HepG2 (cell line): ENCODE measurements around the gene BRINP1. TPM values are rescaled to one million over a fixed set of nuclear protein-coding genes. Genes with fewer than 3 reads are reported as not detected.

Experiments
- ATAC-seq: fragments of 200-7000 bp; cut with Tn5 transposase; 3 replicates; pipeline ENCODE4 v1.9.1; 2020; ENCODE audit warnings: mild to moderate bottlenecking, moderate library complexity
- BruUV-seq: library from RNA; stranded (reverse); fragments of 400-500 nt; replicated peaks from 2 replicates; lab custom pipeline; 2021; lab: Mats Ljungman, UMichigan
- CTCF ChIA-PET: fragments of 300-600 bp; formaldehyde crosslinking; extraction: SDS; loops from one replicate; lab custom pipeline; 2021; ENCODE audit warnings: low total read pairs, inconsistent platforms, low intra/inter-chr PET ratio; lab: Yijun Ruan, JAX
- POLR2A ChIA-PET: fragments of 350-600 bp; sonication (Branson Sonifier 250); formaldehyde crosslinking; loops from one replicate; lab custom pipeline; 2020; ENCODE audit warnings: antibody characterized with exemption, inconsistent platforms; lab: Yijun Ruan, JAX
- DNase-seq: peaks from one replicate; pipeline ENCODE4 v3.0.0-alpha.2; 2015; ENCODE audit warnings: low spot score
- FAIRE-seq: peaks from 3 replicates; lab custom pipeline; 2011; peaks lifted over from hg19 to GRCh38; lab: Jason Lieb, UNC
- H2AFZ ChIP-seq: one replicate; pipeline ENCODE4 v1.6.1; 2011; ENCODE audit warnings: low read length, inconsistent platforms
- H3K27ac ChIP-seq: fragments of 300-600 bp; 3 replicates; pipeline ENCODE4 v1.8.0; 2011; ENCODE audit warnings: mixed run types, mild to moderate bottlenecking, mixed read lengths, low read length, inconsistent platforms; ENCODE audit not compliant: insufficient read depth; ENCODE audit errors: extremely low read length
- H3K27me3 ChIP-seq, 2 experiments: fragments of 200-600 bp in 1 of 2; 2 replicates in 1 of 2; 3 replicates in 1 of 2; pipeline versions ENCODE4 v1.6.0 to v1.8.0; 2011; ENCODE audit warnings: low read length in 2 of 2, mild to moderate bottlenecking in 2 of 2, moderate library complexity in 2 of 2, inconsistent platforms in 1 of 2; ENCODE audit not compliant: insufficient read depth in 2 of 2, control insufficient read depth in 1 of 2
- H3K36me3 ChIP-seq, 2 experiments: fragments of 200-600 bp in 1 of 2; replicated peaks in 1 of 2; 2 replicates in 1 of 2; 3 replicates in 1 of 2; pipeline versions ENCODE4 v1.5.1 to v1.8.0; 2011; ENCODE audit warnings: low read length in 2 of 2, inconsistent platforms in 1 of 2; ENCODE audit not compliant: insufficient read depth in 2 of 2, control insufficient read depth in 1 of 2
- H3K4me1 ChIP-seq: 2 replicates; pipeline ENCODE4 v1.5.1; 2012; ENCODE audit warnings: low read length, inconsistent platforms; ENCODE audit not compliant: insufficient read depth
- H3K4me2 ChIP-seq: 2 replicates; pipeline ENCODE4 v1.6.0; 2011; ENCODE audit warnings: low read depth, low read length, inconsistent platforms
- H3K4me3 ChIP-seq, 3 experiments: fragments of 200-600 bp in 1 of 3; sonication (generic), shearing (Covaris generic) in 1 of 3; replicated peaks in 1 of 3; 2 replicates each; pipeline ENCODE4 v1.5.1; 2011 to 2016; ENCODE audit warnings: low read length in 3 of 3, inconsistent platforms in 2 of 3, low read depth in 2 of 3, mild to moderate bottlenecking in 2 of 3, control low read depth in 1 of 3, mixed read lengths in 1 of 3; ENCODE audit not compliant: insufficient read depth in 1 of 3
- H3K79me2 ChIP-seq: one replicate; pipeline ENCODE4 v1.6.1; 2011; ENCODE audit warnings: low read length, inconsistent platforms; ENCODE audit not compliant: insufficient read depth
- H3K9ac ChIP-seq: 2 replicates; pipeline ENCODE4 v1.6.0; 2011; ENCODE audit warnings: mild to moderate bottlenecking, low read depth, low read length, inconsistent platforms; ENCODE audit not compliant: insufficient read depth
- H3K9me3 ChIP-seq: 2 replicates; pipeline ENCODE4 v1.5.1; 2012; ENCODE audit warnings: mild to moderate bottlenecking, low read length
- H4K20me1 ChIP-seq: 2 replicates; pipeline ENCODE4 v1.6.0; 2011; ENCODE audit warnings: inconsistent platforms, mild to moderate bottlenecking, low read length, moderate library complexity; ENCODE audit not compliant: insufficient read depth
- DBP ChIP-seq: sonication (generic); formaldehyde crosslinking; IDR thresholded peaks from 2 replicates; pipeline ENCODE4 v1.4.0; 2020; ENCODE audit warnings: missing genetic modification reagents; ENCODE audit errors: not compliant biosample characterization
- KDM5B ChIP-seq: sonication (generic); formaldehyde crosslinking; IDR thresholded peaks from 2 replicates; pipeline ENCODE4 v1.4.0; 2020; ENCODE audit warnings: missing genetic modification reagents, mild to moderate bottlenecking, borderline replicate concordance
- SP140L ChIP-seq: sonication (generic); formaldehyde crosslinking; IDR thresholded peaks from 2 replicates; pipeline ENCODE4 v1.4.0; 2020; ENCODE audit warnings: missing genetic modification reagents, borderline replicate concordance
- TEAD3 ChIP-seq: optimal IDR thresholded peaks from 2 replicates; pipeline ENCODE3; 2016; ENCODE audit warnings: borderline replicate concordance
- TFDP2 ChIP-seq: sonication (generic); formaldehyde crosslinking; IDR thresholded peaks from 2 replicates; pipeline ENCODE4 v1.4.0; 2020; ENCODE audit warnings: missing genetic modification reagents
- ZBTB21 ChIP-seq: sonication (generic); formaldehyde crosslinking; IDR thresholded peaks from 2 replicates; pipeline ENCODE4 v1.4.0; 2020; ENCODE audit warnings: missing genetic modification reagents
- ZNF142 ChIP-seq: sonication (generic); formaldehyde crosslinking; IDR thresholded peaks from 2 replicates; pipeline ENCODE4 v1.4.0; 2020; ENCODE audit warnings: missing genetic modification reagents
- ZNF274 ChIP-seq: sonication (generic); formaldehyde crosslinking; IDR thresholded peaks from 2 replicates; pipeline ENCODE4 v1.5.1; 2020; ENCODE audit warnings: mild to moderate bottlenecking, missing genetic modification reagents
- ZNF451 ChIP-seq: sonication (generic); formaldehyde crosslinking; IDR thresholded peaks from 2 replicates; pipeline ENCODE4 v1.5.0; 2020; ENCODE audit warnings: mild to moderate bottlenecking, missing genetic modification reagents
- ZNF564 ChIP-seq: sonication (generic); formaldehyde crosslinking; IDR thresholded peaks from 2 replicates; pipeline ENCODE4 v1.8.1; 2023; ENCODE audit warnings: mild to moderate bottlenecking, missing genetic modification reagents
- ZNF615 ChIP-seq: sonication (generic); formaldehyde crosslinking; IDR thresholded peaks from 2 replicates; pipeline ENCODE4 v1.5.0; 2020; ENCODE audit warnings: mild to moderate bottlenecking, missing genetic modification reagents, borderline replicate concordance
- ZSCAN20 ChIP-seq: sonication (generic); formaldehyde crosslinking; IDR thresholded peaks from 2 replicates; pipeline ENCODE4 v1.4.0; 2020; ENCODE audit warnings: missing genetic modification reagents, mild to moderate bottlenecking, borderline replicate concordance
- WGBS: methylation state at CpG from one replicate; pipeline ENCODE4 v1.1.6; 2017; ENCODE audit warnings: low lambda C conversion rate; 5-methylcytosine and 5-hydroxymethylcytosine counted together
- in situ Hi-C: cut with HindIII; loops from 2 replicates; pipeline ENCODE4 v1.10.0; 2017; ENCODE audit warnings: low pct_unique_long_range_greater_than_20kb; ENCODE audit not compliant: extremely low pct_ligation_motif_present
- intact Hi-C: fragments of 100-400 bp; cut with micrococcal nuclease; formaldehyde crosslinking; loops from one replicate; pipeline ENCODE4 v1.10.0; 2022; ENCODE audit not compliant: unreplicated experiment
- polyA plus RNA-seq, 8 experiments: library from polyadenylated mRNA; depleted of rRNA in 3 of 8; stranded (reverse) in 7 of 8; unstranded in 1 of 8; fragments of >200 nt; fragmentation: Illumina TruSeq in 4 of 8; extraction: Trizol in 4 of 8; gene quantifications; 2 replicates each; pipeline versions ENCODE4 v1.2.1 to v1.2.3, GENCODE V29; 2011 to 2016; ENCODE audit warnings: low read depth in 4 of 8, missing spikeins in 1 of 8, mixed read lengths in 1 of 8; ENCODE audit not compliant: insufficient read depth in 1 of 8
- total RNA-seq, 5 experiments: library from RNA; depleted of rRNA; stranded (reverse); fragments of >200 nt; fragmentation: Illumina TruSeq; extraction: Trizol; gene quantifications; 2 replicates each; pipeline ENCODE4 v1.2.3, GENCODE V29; 2016; ENCODE audit warnings: low read depth in 1 of 5

The BRINP1 gene
- total and polyA plus RNA-seq, 2 of the 13 experiments (the other 11 are each of a cell fraction or from before 2014, with no cell fraction given), result not detected

- no peak overlapping the region for H3K4me3 ChIP-seq
- H3K4me2 ChIP-seq, result no peak overlapping the region
- POLR2A ChIA-PET, result no interaction called here
- TF ChIP-seq SP140L (CRISPR knock-in tag) (no peak), KDM5B (CRISPR knock-in tag) (no peak), TEAD3 (CRISPR knock-in tag) (no peak), ZSCAN20 (no peak), DBP (CRISPR knock-in tag) (no peak)
- CTCF ChIA-PET, result no interaction called here
- H4K20me1 ChIP-seq, result no peaks in the 10 kb centered on the region
- H3K4me1 ChIP-seq, result no peaks in the 10 kb centered on the region
- FAIRE-seq (no peak), DNase-seq (no peak), ATAC-seq (no peak)
- no peaks in the 10 kb centered on the region for H3K36me3 ChIP-seq
- H3K27ac ChIP-seq, result no peak overlapping the region
- no peaks in the 10 kb centered on the region for H3K79me2 ChIP-seq
- in situ Hi-C loops (no loop called here), intact Hi-C loops (no loop called here)
- no peak overlapping the region for H3K9ac ChIP-seq
- no peak overlapping the region for H2AFZ ChIP-seq
- BruUV-seq, result no TSS peak
- peaks cover 17% of the 10 kb centered on the region; the same call in 1 of the 2 replicates for H3K9me3 ChIP-seq
- H3K27me3 ChIP-seq, result no peaks in the 10 kb centered on the region
Measured at GRCh38 chr9:119181561-119181960, 187.7 kb downstream of the BRINP1 start.

- H3K79me2 ChIP-seq, result no peaks in the 10 kb centered on the region
- ChIA-PET CTCF (no interaction called here), POLR2A (no interaction called here)
- H3K9me3 ChIP-seq, result peaks cover 15% of the 10 kb centered on the region
- no peak for ATAC-seq
- H3K4me2 ChIP-seq, result no peak overlapping the region
- in situ Hi-C loops (no loop called here), intact Hi-C loops (no loop called here)
- no peak for DNase-seq
- no peaks in the 10 kb centered on the region for H3K27me3 ChIP-seq
- 1% methylated on average over 3 of the region's 3 CpGs for WGBS
- H3K9ac ChIP-seq, result no peak overlapping the region
- BruUV-seq, result no TSS peak
- H3K4me3 ChIP-seq, result no peak overlapping the region
- no peak for FAIRE-seq
- no peaks in the 10 kb centered on the region for H3K4me1 ChIP-seq
- H2AFZ ChIP-seq, result no peak overlapping the region
- H3K36me3 ChIP-seq, result no peaks in the 10 kb centered on the region
- no peaks in the 10 kb centered on the region for H4K20me1 ChIP-seq
- H3K27ac ChIP-seq, result no peak overlapping the region
- no peak for TF ChIP-seq ZNF564 (CRISPR knock-in tag)
- no peak for TF ChIP-seq ZNF451
- no peak for TF ChIP-seq ZBTB21 (CRISPR knock-in tag)
- TF ChIP-seq ZNF274 (CRISPR knock-in tag), result no peak
- no peak for TF ChIP-seq ZNF142
- no peak for TF ChIP-seq ZNF615 (CRISPR knock-in tag)
- TF ChIP-seq TFDP2 (CRISPR knock-in tag), result no peak
Measured at GRCh38 chr9:119180897-119181296, 188.3 kb downstream of the BRINP1 start.
